ENCODE results near the gene THRAP3. TPM values are rescaled to one million over a fixed set of nuclear protein-coding genes. Genes with fewer than 3 reads are reported as not detected.
A peak's percentile ranks its signal among the peaks of the same experiment; 100 is the strongest.

THRAP3 gene
- total and polyA plus RNA-seq, 9 of the 15 experiments (the other 6 are each of a cell fraction or from before 2014, with no cell fraction given) = 66.2 to 135 (median 113) TPM

DNA sequence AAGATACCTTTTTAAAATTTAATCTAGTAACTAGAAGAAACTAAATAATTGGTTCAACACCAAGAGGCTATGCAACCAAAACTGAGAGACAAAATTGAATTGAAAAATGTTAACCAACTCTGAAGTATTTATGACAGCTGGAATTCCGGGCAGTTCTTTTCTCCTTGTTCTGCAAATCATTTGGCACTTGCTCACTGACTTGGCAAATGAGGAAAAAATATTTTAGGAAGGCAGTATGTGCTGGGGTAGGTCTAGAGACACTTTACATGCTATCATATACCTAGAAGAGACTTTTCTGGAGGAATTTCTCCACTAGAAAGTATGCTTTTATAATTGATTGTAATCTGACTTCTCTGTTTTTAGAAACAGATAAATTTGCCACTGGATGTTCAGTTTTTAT, 59.8 kb downstream of the THRAP3 start:
- intact Hi-C loops (cut with micrococcal nuclease) = loop anchor here (2.0 kb wide), 1 partner anchor 67 kb away; no protein-coding TSS in a partner anchor
- POLR2A ChIA-PET = interaction anchor here (1.4 kb wide), 1 partner anchor 134 kb away, joined by 7 read pairs; the partner anchor contains the start of gene TRAPPC3
- Histone ChIP-seq H3K4me2 (ENCODE audit: insufficient read depth, low read length) (no peak overlapping the region), H3K36me3 (ENCODE audit: control insufficient read depth, insufficient read depth, low read length) (peaks cover 83% of the 10 kb centered on the region), H3K27ac (ENCODE audit: extremely low read depth, low read depth, low read length) (no peak overlapping the region), H4K20me1 (replicated peaks; ENCODE audit: control insufficient read depth, insufficient read depth, low read length) (no peaks in the 10 kb centered on the region), H3K9me3 (replicated peaks; ENCODE audit: control insufficient read depth, insufficient read depth, low read depth, low read length) (no peaks in the 10 kb centered on the region), H3K9ac (ENCODE audit: insufficient read depth in 1 of 2, low read depth in 2 of 2, low read length in 2 of 2) (no peak overlapping the region), H3K4me1 (replicated peaks in 1 of 2; ENCODE audit: control insufficient read depth in 2 of 2, insufficient read depth in 2 of 2, low read length in 2 of 2) (no peaks in the 10 kb centered on the region), H3K9me1 (ENCODE audit: control insufficient read depth, insufficient read depth, low read length) (no peaks in the 10 kb centered on the region), H3K4me3 (no peak overlapping the region), H2AFZ (ENCODE audit: low read depth, low read length) (no peak overlapping the region), H3K79me2 (ENCODE audit: control insufficient read depth, insufficient read depth, low read length) (peaks cover 54% of the 10 kb centered on the region), H3K27me3 (ENCODE audit: control insufficient read depth in 2 of 2, insufficient read depth in 2 of 2, low read length in 2 of 2) (no peaks in the 10 kb centered on the region)
- no TSS peak for BruUV-seq (replicated peaks)
- ATAC-seq = no peak
- TF ChIP-seq LARP7 (IDR thresholded peaks at IDR 0.05) (no peak), TAF7 (tag; IDR thresholded peaks at IDR 0.05) (no peak), CTBP1 (IDR thresholded peaks at IDR 0.05; ENCODE audit: borderline replicate concordance) (no peak)
- 100% methylated on average over 1 of the region's 1 CpG for WGBS (ENCODE audit: insufficient coverage, low coverage, missing lambda C conversion rate)
- in situ Hi-C loops (cut with MboI) = no loop called here
- FAIRE-seq = no peak
- CTCF ChIA-PET (ENCODE audit: low intra/inter-chr PET ratio) = interaction anchor here (3.0 to 6.0 kb wide), 3 partner anchors 96 to 183 kb away, joined by 14 to 98 read pairs (median 50); partner anchors contain the start of gene TRAPPC3
- DNase-seq (ENCODE audit: extremely low read depth in 1 of 4, low spot score in 3 of 4) = no peak

DNA sequence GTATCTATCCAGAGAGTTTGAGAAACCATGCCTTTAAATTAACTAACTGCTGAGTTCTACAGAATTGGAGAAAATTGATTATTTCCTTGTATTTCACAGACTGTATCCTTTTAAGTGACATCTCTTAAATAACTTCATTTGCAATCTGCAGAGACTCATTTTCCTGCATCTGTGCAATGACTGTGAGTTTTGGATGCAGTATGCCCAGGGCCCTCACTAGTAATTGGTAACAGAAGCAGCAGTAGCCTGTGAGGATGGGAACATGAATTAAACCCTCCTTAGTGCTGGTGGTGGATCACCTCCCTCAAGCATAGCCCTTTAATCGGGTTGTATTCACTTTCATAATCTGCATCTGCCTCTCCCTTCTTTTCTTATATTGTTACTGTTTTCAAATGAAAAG, 60.3 kb downstream of the THRAP3 start:
- TF ChIP-seq ZBTB17 (CRISPR knock-in tag; IDR thresholded peaks at IDR 0.05) (no peak), EP300 (IDR thresholded peaks at IDR 0.05; ENCODE audit: low read length) (0 out of 2 replicates have a peak, but pooled peaks have one; percentile 3)
- H3K9ac ChIP-seq (ENCODE audit: insufficient read depth in 1 of 2, low read depth in 2 of 2, low read length in 2 of 2) = no peak overlapping the region
- intact Hi-C loops (cut with micrococcal nuclease) = loop anchor here (2.0 kb wide), 1 partner anchor 68 kb away; no protein-coding TSS in a partner anchor
- H3K27me3 ChIP-seq (ENCODE audit: control insufficient read depth in 2 of 2, insufficient read depth in 2 of 2, low read length in 2 of 2) = no peaks in the 10 kb centered on the region
- ChIA-PET CTCF (ENCODE audit: low intra/inter-chr PET ratio) (interaction anchor here (0.7 to 6.0 kb wide), 7 partner anchors 75 to 480 kb away, joined by 3 to 98 read pairs (median 7); partner anchors contain the start of gene TRAPPC3), POLR2A (interaction anchor here (2.1 to 2.2 kb wide), 2 partner anchors 16 to 134 kb away, joined by 5 to 20 read pairs; partner anchors contain the start of gene TRAPPC3)
- 79% methylated on average over 1 of the region's 1 CpG for WGBS (ENCODE audit: insufficient coverage, low coverage, missing lambda C conversion rate)
- no peaks in the 10 kb centered on the region for H3K4me1 ChIP-seq (replicated peaks in 1 of 2; ENCODE audit: control insufficient read depth in 2 of 2, insufficient read depth in 2 of 2, low read length in 2 of 2)
- no TSS peak for BruUV-seq (replicated peaks)
- DNase-seq (ENCODE audit: extremely low read depth in 1 of 4, low spot score in 3 of 4) = no peak
- no peak overlapping the region for H3K4me3 ChIP-seq
- no peak overlapping the region for H3K27ac ChIP-seq (ENCODE audit: extremely low read depth, low read depth, low read length)
- no peak overlapping the region for H3K4me2 ChIP-seq (ENCODE audit: insufficient read depth, low read length)
- peaks cover 85% of the 10 kb centered on the region for H3K36me3 ChIP-seq (ENCODE audit: control insufficient read depth, insufficient read depth, low read length)
- peaks cover 50% of the 10 kb centered on the region for H3K79me2 ChIP-seq (ENCODE audit: control insufficient read depth, insufficient read depth, low read length)
- no peak for FAIRE-seq
- no peak overlapping the region for H2AFZ ChIP-seq (ENCODE audit: low read depth, low read length)
- in situ Hi-C loops (cut with MboI) = no loop called here
- no peaks in the 10 kb centered on the region for H3K9me3 ChIP-seq (replicated peaks; ENCODE audit: control insufficient read depth, insufficient read depth, low read depth, low read length)
- no peak for ATAC-seq
- H3K9me1 ChIP-seq (ENCODE audit: control insufficient read depth, insufficient read depth, low read length) = no peaks in the 10 kb centered on the region
- no peaks in the 10 kb centered on the region for H4K20me1 ChIP-seq (replicated peaks; ENCODE audit: control insufficient read depth, insufficient read depth, low read length)

All from K562 (cell line).